HepG2 (cell line): ENCODE measurements around the gene ZNF764. TPM values are rescaled to one million over a fixed set of nuclear protein-coding genes. Genes with fewer than 3 reads are reported as not detected.

Experiments
- DBP ChIP-seq: sonication (generic); formaldehyde crosslinking; IDR thresholded peaks from 2 replicates; pipeline ENCODE4 v1.4.0; 2020; ENCODE audit warnings: missing genetic modification reagents; ENCODE audit errors: not compliant biosample characterization
- FOXA1 ChIP-seq, 2 experiments: fragments of 450-650 bp in 1 of 2; sonication (generic) in 1 of 2; formaldehyde crosslinking in 1 of 2; IDR thresholded peaks; 2 replicates each; pipeline versions ENCODE4 v1.4.0 to v1.6.1; 2016 to 2020; ENCODE audit warnings: missing genetic modification reagents in 1 of 2
- FOXM1 ChIP-seq: sonication (generic); formaldehyde crosslinking; IDR thresholded peaks from 2 replicates; pipeline ENCODE4 v1.5.0; 2020; ENCODE audit warnings: missing genetic modification reagents
- HOMEZ ChIP-seq: IDR thresholded peaks from 2 replicates; pipeline ENCODE4 v1.6.1; 2016; ENCODE audit warnings: low read depth
- HOXA9 ChIP-seq: sonication (generic); formaldehyde crosslinking; IDR thresholded peaks from 2 replicates; pipeline ENCODE4 v1.8.1; 2022; ENCODE audit warnings: missing genetic modification reagents, mild to moderate bottlenecking, moderate library complexity, borderline replicate concordance
- ISL2 ChIP-seq: sonication (generic); formaldehyde crosslinking; IDR thresholded peaks from 2 replicates; pipeline ENCODE4 v1.5.0; 2020; ENCODE audit warnings: missing genetic modification reagents
- MED1 ChIP-seq: sonication (generic); formaldehyde crosslinking; IDR thresholded peaks from 2 replicates; pipeline ENCODE4 v1.4.0; 2020; ENCODE audit warnings: missing genetic modification reagents
- SOX13 ChIP-seq, 3 experiments: fragments of 450-650 bp in 1 of 3; sonication (generic) in 1 of 3; formaldehyde crosslinking in 1 of 3; IDR thresholded peaks in 2 of 3; conservative IDR thresholded peaks in 1 of 3; 2 replicates each; pipeline versions ENCODE4 v1.5.0 to v1.6.1; 2016 to 2020; ENCODE audit warnings: antibody characterized with exemption in 1 of 3, mild to moderate bottlenecking in 1 of 3, missing compliant biosample characterization in 1 of 3, missing genetic modification reagents in 1 of 3, moderate library complexity in 1 of 3
- TFAP4 ChIP-seq: sonication (generic); IDR thresholded peaks from 2 replicates; pipeline ENCODE4 v1.6.1; 2016; ENCODE audit warnings: low read depth, borderline replicate concordance
- ZBTB2 ChIP-seq: sonication (generic); formaldehyde crosslinking; IDR thresholded peaks from 2 replicates; pipeline ENCODE4 v1.8.0; 2022; ENCODE audit warnings: low read depth, missing genetic modification reagents
- ZFY ChIP-seq: sonication (generic); formaldehyde crosslinking; IDR thresholded peaks from 2 replicates; pipeline ENCODE4 v1.4.0; 2020; ENCODE audit warnings: missing genetic modification reagents
- ZGPAT ChIP-seq: IDR thresholded peaks from 2 replicates; pipeline ENCODE4 v1.6.1; 2016; ENCODE audit warnings: mild to moderate bottlenecking
- ZNF251 ChIP-seq: sonication (generic); formaldehyde crosslinking; IDR thresholded peaks from 2 replicates; pipeline ENCODE4 v1.9.0; 2021; ENCODE audit warnings: mild to moderate bottlenecking, missing genetic modification reagents
- ZNF274 ChIP-seq: sonication (generic); formaldehyde crosslinking; IDR thresholded peaks from 2 replicates; pipeline ENCODE4 v1.5.1; 2020; ENCODE audit warnings: mild to moderate bottlenecking, missing genetic modification reagents
- ZNF609 ChIP-seq: sonication (generic); formaldehyde crosslinking; IDR thresholded peaks from 2 replicates; pipeline ENCODE4 v1.4.0; 2020; ENCODE audit warnings: mild to moderate bottlenecking, missing genetic modification reagents, borderline replicate concordance
- ZNF782 ChIP-seq: sonication (generic); formaldehyde crosslinking; IDR thresholded peaks from 2 replicates; pipeline ENCODE4 v1.4.0; 2020; ENCODE audit warnings: missing genetic modification reagents, mild to moderate bottlenecking, borderline replicate concordance
- polyA plus RNA-seq, 8 experiments: library from polyadenylated mRNA; depleted of rRNA in 3 of 8; stranded (reverse) in 7 of 8; unstranded in 1 of 8; fragments of >200 nt; fragmentation: Illumina TruSeq in 4 of 8; extraction: Trizol in 4 of 8; gene quantifications; 2 replicates each; pipeline versions ENCODE4 v1.2.1 to v1.2.3, GENCODE V29; 2011 to 2016; ENCODE audit warnings: low read depth in 4 of 8, missing spikeins in 1 of 8, mixed read lengths in 1 of 8; ENCODE audit not compliant: insufficient read depth in 1 of 8
- total RNA-seq, 5 experiments: library from RNA; depleted of rRNA; stranded (reverse); fragments of >200 nt; fragmentation: Illumina TruSeq; extraction: Trizol; gene quantifications; 2 replicates each; pipeline ENCODE4 v1.2.3, GENCODE V29; 2016; ENCODE audit warnings: low read depth in 1 of 5

The ZNF764 gene
- total and polyA plus RNA-seq, 2 of the 13 experiments (the other 11 are each of a cell fraction or from before 2014, with no cell fraction given), result 4.1 to 9.1 TPM

- TF ChIP-seq HOMEZ (CRISPR knock-in tag) (no peak), ZFY (CRISPR knock-in tag) (peak; percentile 72), HOXA9 (no peak), SOX13 (IDR thresholded peaks at IDR 0.05) (no peak), SOX13 (CRISPR knock-in tag; conservative IDR thresholded peaks at IDR 0.05 in 1 of 2, IDR thresholded peaks at IDR 0.05 in 1 of 2) (no peak; a peak in 1 of 4 replicates), ZNF782 (no peak; the same call in 1 of the 2 replicates), ZNF609 (CRISPR knock-in tag) (peak; percentile 18; the same call in 1 of the 2 replicates), ZNF251 (CRISPR knock-in tag) (no peak), ZBTB2 (CRISPR knock-in tag) (no peak), DBP (CRISPR knock-in tag) (peak; percentile 17), MED1 (peak; percentile 49), ZGPAT (CRISPR knock-in tag) (peak; percentile 73), ISL2 (no peak; the same call in 1 of the 2 replicates), FOXM1 (CRISPR knock-in tag) (no peak), TFAP4 (peak; percentile 27; the same call in 1 of the 2 replicates), ZNF274 (CRISPR knock-in tag) (no peak), FOXA1 (IDR thresholded peaks at IDR 0.05) (no peak), FOXA1 (CRISPR knock-in tag; IDR thresholded peaks at IDR 0.05) (peak; percentile 92)
Measured at GRCh38 chr16:30571445-30572322, 13.5 kb upstream of the ZNF764 start, which contains the start of gene ZNF688 (continued).
